ENCODE results near the gene PAPSS2.

PAPSS2 gene

GRCh38 chr10:87670586-87670985 lies 10.9 kb downstream of the PAPSS2 start:
- no peak for DNase-seq (ENCODE audit: low read depth, low spot score)

GRCh38 chr10:87671139-87671815 lies 11.6 kb downstream of the PAPSS2 start:
- DNase-seq (ENCODE audit: low read depth, low spot score), result no peak

- no peak for DNase-seq (ENCODE audit: low read depth, low spot score)
Measured at GRCh38 chr10:87672551-87672950, 12.9 kb downstream of the PAPSS2 start.

- DNase-seq (ENCODE audit: low read depth, low spot score), result no peak
Measured at GRCh38 chr10:87674943-87675342, 15.3 kb downstream of the PAPSS2 start.

- no peak for DNase-seq (ENCODE audit: low read depth, low spot score)
Measured at GRCh38 chr10:87675396-87676376, 16.0 kb downstream of the PAPSS2 start.

- no peak for DNase-seq (ENCODE audit: low read depth, low spot score)
Measured at GRCh38 chr10:87677595-87677994, 17.9 kb downstream of the PAPSS2 start.

- no peak for DNase-seq (ENCODE audit: low read depth, low spot score)
Measured at GRCh38 chr10:87678302-87678701, 18.6 kb downstream of the PAPSS2 start.

GRCh38 chr10:87683356-87683755 lies 23.7 kb downstream of the PAPSS2 start:
- DNase-seq (ENCODE audit: low read depth, low spot score), result no peak

GRCh38 chr10:87684001-87684638 lies 24.4 kb downstream of the PAPSS2 start:
- DNase-seq (ENCODE audit: low read depth, low spot score), result no peak

GRCh38 chr10:87685832-87686574 lies 26.3 kb downstream of the PAPSS2 start:
- no peak for DNase-seq (ENCODE audit: low read depth, low spot score)

GRCh38 chr10:87691506-87692070 lies 31.9 kb downstream of the PAPSS2 start:
- no peak for DNase-seq (ENCODE audit: low read depth, low spot score)

GRCh38 chr10:87692956-87693484 lies 33.3 kb downstream of the PAPSS2 start:
- no peak for DNase-seq (ENCODE audit: low read depth, low spot score)

- DNase-seq (ENCODE audit: low read depth, low spot score), result no peak
Measured at GRCh38 chr10:87694011-87694794, 34.5 kb downstream of the PAPSS2 start.

- no peak for DNase-seq (ENCODE audit: low read depth, low spot score)
Measured at GRCh38 chr10:87695074-87695473, 35.4 kb downstream of the PAPSS2 start.

- DNase-seq (ENCODE audit: low read depth, low spot score), result no peak
Measured at GRCh38 chr10:87696922-87697745, 37.5 kb downstream of the PAPSS2 start.

- no peak for DNase-seq (ENCODE audit: low read depth, low spot score)
Measured at GRCh38 chr10:87700031-87700796, 40.5 kb downstream of the PAPSS2 start.

- no peak for DNase-seq (ENCODE audit: low read depth, low spot score)
Measured at GRCh38 chr10:87702260-87702972, 42.7 kb downstream of the PAPSS2 start.

GRCh38 chr10:87702973-87703294 lies 43.3 kb downstream of the PAPSS2 start:
- no peak for DNase-seq (ENCODE audit: low read depth, low spot score)

Measured in activated naive CD8-positive, alpha-beta T cell treated with anti-CD3 and anti-CD28 coated beads, Interleukin-2, amount 50 U/mL, for 16 hours (primary cell).